Activated T-helper 1 cell treated with anti-CD3 and anti-CD28 coated beads, Interleukin-12 subunit alpha, Interleukin-12 subunit beta, Interleukin-2, Interleukin-4 antibody, amounts not matched to agents 30 ng/mL and 10 ng/mL and 1 ng/mL, durations not matched to agents 14 hours and 24 hours and 36 hours (primary cell): ENCODE results near the gene HSD3B7. TPM values are rescaled to one million over a fixed set of nuclear protein-coding genes. Genes with fewer than 3 reads are reported as not detected.
A peak's percentile ranks its signal among the peaks of the same experiment; 100 is the strongest.

Source experiments
- DNase-seq: peaks from one replicate; pipeline ENCODE4 v3.0.0; 2021; ENCODE audit warnings: low spot score
- H3K27ac Mint-ChIP-seq: one replicate; pipeline ENCODE4 v1.8.0; 2021; ENCODE audit warnings: mild to moderate bottlenecking, mixed read lengths
- H3K27me3 Mint-ChIP-seq: one replicate; pipeline ENCODE4 v1.8.0; 2022; ENCODE audit warnings: mild to moderate bottlenecking, moderate library complexity, mixed read lengths; ENCODE audit not compliant: insufficient read depth
- H3K36me3 Mint-ChIP-seq: one replicate; pipeline ENCODE4 v1.8.0; 2021; ENCODE audit warnings: low read depth, mixed read lengths
- H3K4me1 Mint-ChIP-seq: one replicate; pipeline ENCODE4 v1.8.0; 2021; ENCODE audit warnings: low read depth, mixed read lengths
- H3K4me3 Mint-ChIP-seq: one replicate; pipeline ENCODE4 v1.8.0; 2021; ENCODE audit warnings: mild to moderate bottlenecking, moderate library complexity, mixed read lengths
- H3K9me3 Mint-ChIP-seq: one replicate; pipeline ENCODE4 v1.8.0; 2021; ENCODE audit warnings: mixed read lengths
- intact Hi-C: fragments of 100-400 bp; cut with micrococcal nuclease; formaldehyde crosslinking; loops from one replicate; pipeline ENCODE4 v1.15.1; 2024
- total RNA-seq: library from RNA; stranded (reverse); gene quantifications from 2 replicates; pipeline ENCODE4 v1.2.3, GENCODE V29; 2022

The HSD3B7 gene
- total RNA-seq, 1 donor from 2014 or later, result 3.3 TPM

GRCh38 chr16:31036691-31037090, 51.7 kb downstream of the HSD3B7 start:
- Mint-ChIP-seq H3K4me1 (peaks cover 22% of the 10 kb centered on the region), H3K27me3 (no peaks in the 10 kb centered on the region), H3K36me3 (peaks cover 33% of the 10 kb centered on the region), H3K9me3 (no peaks in the 10 kb centered on the region), H3K4me3 (no peak overlapping the region), H3K27ac (peak overlapping the region; percentile 63)
- intact Hi-C loops, result no loop called here
- DNase-seq, result no peak

Other genes starting within 250 kb of the HSD3B7 start
- 42.4 and 43.6 TPM in 2 replicates for gene PHKG2, start 236.8 kb upstream of the HSD3B7 start, total RNA-seq
- gene CFAP119, start 223.1 kb upstream of the HSD3B7 start, total RNA-seq, result 4.4 and 5.6 TPM in 2 replicates
- 98.2 and 98.5 TPM in 2 replicates for gene RNF40, start 222.9 kb upstream of the HSD3B7 start, total RNA-seq
- 2.7 and 3.2 TPM in 2 replicates for gene ZNF629, start 198.0 kb upstream of the HSD3B7 start, total RNA-seq
- gene BCL7C, start 91.1 kb upstream of the HSD3B7 start, total RNA-seq, result 23.1 and 25.3 TPM in 2 replicates
- 0.23 and 0.29 TPM in 2 replicates for gene CTF1, start 88.6 kb upstream of the HSD3B7 start, total RNA-seq
- gene FBXL19, start 61.6 kb upstream of the HSD3B7 start, total RNA-seq, result 32.7 and 33.2 TPM in 2 replicates
- gene ORAI3, start 36.1 kb upstream of the HSD3B7 start, total RNA-seq, result 11.1 and 11.5 TPM in 2 replicates
- 34.0 and 38.8 TPM in 2 replicates for gene SETD1A, start 27.5 kb upstream of the HSD3B7 start, total RNA-seq
- 0.34 and 0.49 TPM in 2 replicates for gene STX1B, start 25.4 kb downstream of the HSD3B7 start, total RNA-seq
- gene STX4, start 48.4 kb downstream of the HSD3B7 start, total RNA-seq, result 56.4 and 58.7 TPM in 2 replicates
- gene ZNF668, start 89.0 kb downstream of the HSD3B7 start, total RNA-seq, result 14.9 and 15.1 TPM in 2 replicates
- 25.3 and 26.1 TPM in 2 replicates for gene ZNF646, start 89.2 kb downstream of the HSD3B7 start, total RNA-seq
- gene PRSS53, start 103.7 kb downstream of the HSD3B7 start, total RNA-seq, result 3.1 and 4.7 TPM in 2 replicates
- 47.3 and 53.0 TPM in 2 replicates for gene VKORC1, start 109.6 kb downstream of the HSD3B7 start, total RNA-seq
- gene BCKDK, start 123.2 kb downstream of the HSD3B7 start, total RNA-seq, result 43.6 and 44.8 TPM in 2 replicates
- gene KAT8, start 132.5 kb downstream of the HSD3B7 start, total RNA-seq, result 55.4 and 58.2 TPM in 2 replicates
- not detected in 2 replicates for gene PRSS8, start 150.5 kb downstream of the HSD3B7 start, total RNA-seq
- gene PRSS36, start 164.9 kb downstream of the HSD3B7 start, total RNA-seq, result 0.27 and 0.34 TPM in 2 replicates
- 950 and 955 TPM in 2 replicates for gene FUS, start 194.9 kb downstream of the HSD3B7 start, total RNA-seq
- gene PYCARD, start 217.6 kb downstream of the HSD3B7 start, total RNA-seq, result 20.9 and 21.2 TPM in 2 replicates
- 0.10 and 0.15 TPM in 2 replicates for gene TRIM72, start 228.9 kb downstream of the HSD3B7 start, total RNA-seq
- not detected in 2 replicates for gene PYDC1, start 231.9 kb downstream of the HSD3B7 start, total RNA-seq